Adrenal gland (tissue), 5 donors: Measurements from ENCODE around the gene RGL3.

Experiments used
- CTCF ChIP-seq, 6 experiments: fragments of 450-650 bp in 4 of 6; fragments of 200-600 bp in 2 of 6; sonication (generic) in 1 of 6; IDR thresholded peaks; 1 replicate in 5 of 6; 2 replicates in 1 of 6; pipeline versions ENCODE4 v1.5.1 to v1.8.0; 2016 to 2021; ENCODE audit warnings: antibody characterized with exemption in 6 of 6, mild to moderate bottlenecking in 2 of 6, moderate library complexity in 1 of 6
- POLR2A ChIP-seq, 2 donors: fragments of 450-650 bp; IDR thresholded peaks; one replicate each; pipeline ENCODE4 v1.6.1; 2017; ENCODE audit warnings: antibody characterized with exemption in 2 of 2, mild to moderate bottlenecking in 2 of 2, moderate library complexity in 1 of 2
- donor health status: DM: no; HTN: no; CAD: no.

GRCh38 chr19:11377237-11377636 is 41.9 kb downstream of the RGL3 start:
- TF ChIP-seq POLR2A (IDR thresholded peaks at IDR 0.05), result no peak
- TF ChIP-seq CTCF (IDR thresholded peaks at IDR 0.05), result no peak
